H1 (cell line): Measurements from ENCODE around the gene HES7. TPM values are rescaled to one million over a fixed set of nuclear protein-coding genes. Genes with fewer than 3 reads are reported as not detected.

ENCODE experiments used
- CTCF ChIA-PET: fragments of 300-600 bp; sonication (Branson Sonifier 250); formaldehyde crosslinking; loops from one replicate; lab custom pipeline; 2021; ENCODE audit not compliant: partially characterized antibody; lab: Charles Lee
- POLR2A ChIA-PET: fragments of 300-600 bp; sonication (Branson Sonifier 250); formaldehyde crosslinking; loops from one replicate; lab custom pipeline; 2021; ENCODE audit warnings: inconsistent platforms; ENCODE audit not compliant: partially characterized antibody; lab: Charles Lee
- DNase-seq, 2 experiments: peaks; one replicate each; pipeline versions ENCODE4 v3.0.0 to v3.0.0-alpha.2; 2010 to 2022; ENCODE audit warnings: low spot score in 2 of 2, low read depth in 1 of 2, mixed read lengths in 1 of 2
- FAIRE-seq: peaks from 2 replicates; lab custom pipeline; 2011; peaks lifted over from hg19 to GRCh38; lab: Jason Lieb, UNC
- H2AFZ ChIP-seq: 2 replicates; pipeline ENCODE4 v1.8.1; 2012; ENCODE audit warnings: low read length, inconsistent platforms
- H2AK5ac ChIP-seq: 2 replicates; pipeline ENCODE4 v1.6.1; 2013; ENCODE audit warnings: low read depth, low read length
- H2BK120ac ChIP-seq: replicated peaks from 2 replicates; pipeline ENCODE3; 2013; ENCODE audit warnings: low read depth, low read length, inconsistent platforms
- H2BK12ac ChIP-seq: 2 replicates; pipeline ENCODE4 v1.6.1; 2013; ENCODE audit warnings: low read depth, low read length
- H2BK15ac ChIP-seq: 2 replicates; pipeline ENCODE4 v1.6.1; 2013; ENCODE audit warnings: low read length
- H2BK20ac ChIP-seq: 2 replicates; pipeline ENCODE4 v1.6.1; 2013; ENCODE audit warnings: low read length
- H2BK5ac ChIP-seq: 2 replicates; pipeline ENCODE4 v1.6.1; 2013; ENCODE audit warnings: low read depth, low read length
- H3K14ac ChIP-seq: 2 replicates; pipeline ENCODE4 v1.6.1; 2013; ENCODE audit warnings: inconsistent platforms; ENCODE audit not compliant: insufficient read length
- H3K18ac ChIP-seq: 2 replicates; pipeline ENCODE4 v1.6.1; 2013; ENCODE audit warnings: low read length; ENCODE audit errors: extremely low read depth
- H3K23ac ChIP-seq: 2 replicates; pipeline ENCODE4 v1.6.1; 2013; ENCODE audit warnings: inconsistent platforms; ENCODE audit not compliant: insufficient read length
- H3K23me2 ChIP-seq: 2 replicates; pipeline ENCODE4 v1.6.1; 2013; ENCODE audit warnings: low read depth, low read length
- H3K27ac ChIP-seq: 2 replicates; pipeline ENCODE4 v1.6.1; 2011; ENCODE audit warnings: low read depth, low read length, inconsistent platforms
- H3K27me3 ChIP-seq, 4 experiments: replicated peaks in 1 of 4; 1 replicate in 1 of 4; 2 replicates in 3 of 4; pipeline versions ENCODE4 v1.6.1 to v1.8.1; 2011 to 2013; ENCODE audit warnings: low read length in 3 of 4, mild to moderate bottlenecking in 3 of 4, inconsistent platforms in 2 of 4, mixed read lengths in 2 of 4, moderate library complexity in 1 of 4; ENCODE audit not compliant: control insufficient read depth in 3 of 4, insufficient read depth in 3 of 4; ENCODE audit errors: extremely low read depth in 1 of 4
- H3K36me3 ChIP-seq, 4 experiments: 2 replicates each; pipeline versions ENCODE4 v1.6.1 to v1.8.1; 2011 to 2013; ENCODE audit warnings: mild to moderate bottlenecking in 4 of 4, low read length in 3 of 4, moderate library complexity in 2 of 4, control low read depth in 1 of 4, inconsistent platforms in 1 of 4; ENCODE audit not compliant: insufficient read depth in 4 of 4, control insufficient read depth in 2 of 4
- H3K4ac ChIP-seq: replicated peaks from 2 replicates; pipeline ENCODE3; 2013; ENCODE audit warnings: low read length, low read depth, mixed read lengths, inconsistent platforms; ENCODE audit not compliant: insufficient read length
- H3K4me1 ChIP-seq, 4 experiments: replicated peaks in 1 of 4; 1 replicate in 1 of 4; 2 replicates in 3 of 4; pipeline versions ENCODE4 v1.6.1 to v1.8.1; 2011 to 2013; ENCODE audit warnings: low read length in 3 of 4, inconsistent platforms in 2 of 4, mixed read lengths in 1 of 4; ENCODE audit not compliant: insufficient read depth in 4 of 4, control insufficient read depth in 3 of 4
- H3K4me2 ChIP-seq, 2 experiments: 2 replicates each; pipeline versions ENCODE4 v1.6.1 to v1.8.1; 2011 to 2013; ENCODE audit warnings: low read depth in 2 of 2, low read length in 2 of 2, control low read depth in 1 of 2, inconsistent platforms in 1 of 2, mild to moderate bottlenecking in 1 of 2; ENCODE audit not compliant: insufficient read depth in 1 of 2
- H3K4me3 ChIP-seq, 4 experiments: fragments of 200-600, 300-600 bp in 1 of 4; sonication (generic), shearing (Covaris generic), sonication (Bioruptor Twin) in 1 of 4; 2 replicates each; pipeline versions ENCODE4 v1.5.1 to v1.8.1; 2011 to 2016; ENCODE audit warnings: low read length in 4 of 4, low read depth in 3 of 4, control low read depth in 2 of 4, inconsistent platforms in 2 of 4, mild to moderate bottlenecking in 2 of 4, mixed read lengths in 1 of 4, moderate library complexity in 1 of 4; ENCODE audit not compliant: insufficient read depth in 2 of 4; ENCODE audit errors: extremely low read depth in 1 of 4
- H3K56ac ChIP-seq: replicated peaks from 2 replicates; pipeline ENCODE3; 2013; ENCODE audit warnings: low read depth, mild to moderate bottlenecking, mixed read lengths, low read length, inconsistent platforms; ENCODE audit not compliant: insufficient read length
- H3K79me1 ChIP-seq: 2 replicates; pipeline ENCODE4 v1.6.1; 2013; ENCODE audit warnings: low read depth, low read length, control low read depth
- H3K79me2 ChIP-seq, 2 experiments: 2 replicates each; pipeline versions ENCODE4 v1.6.1 to v1.8.1; 2012 to 2013; ENCODE audit warnings: low read length in 2 of 2, mild to moderate bottlenecking in 2 of 2, inconsistent platforms in 1 of 2; ENCODE audit not compliant: insufficient read depth in 2 of 2, control insufficient read depth in 1 of 2
- H3K9ac ChIP-seq, 4 experiments: replicated peaks in 1 of 4; 1 replicate in 1 of 4; 2 replicates in 3 of 4; pipeline versions ENCODE4 v1.6.1 to v1.8.1; 2011 to 2013; ENCODE audit warnings: low read depth in 3 of 4, low read length in 3 of 4, control low read depth in 2 of 4, mild to moderate bottlenecking in 2 of 4, moderate library complexity in 2 of 4, inconsistent platforms in 1 of 4; ENCODE audit errors: extremely low read depth in 1 of 4
- H3K9me3 ChIP-seq, 2 experiments: 2 replicates each; pipeline versions ENCODE4 v1.6.1 to v1.8.1; 2012 to 2013; ENCODE audit warnings: mild to moderate bottlenecking in 2 of 2, moderate library complexity in 2 of 2, control low read depth in 1 of 2, inconsistent platforms in 1 of 2, low read depth in 1 of 2, low read length in 1 of 2, mixed read lengths in 1 of 2; ENCODE audit not compliant: insufficient read depth in 2 of 2
- H4K20me1 ChIP-seq, 2 experiments: replicated peaks in 1 of 2; 2 replicates each; pipeline versions ENCODE3 to v1.8.1; 2011 to 2013; ENCODE audit warnings: inconsistent platforms in 2 of 2, low read length in 2 of 2, mild to moderate bottlenecking in 1 of 2; ENCODE audit not compliant: insufficient read depth in 2 of 2, control insufficient read depth in 1 of 2
- H4K5ac ChIP-seq: 2 replicates; pipeline ENCODE4 v1.6.1; 2013; ENCODE audit warnings: low read length, low read depth, mixed read lengths, inconsistent platforms; ENCODE audit not compliant: insufficient read length
- H4K8ac ChIP-seq: 2 replicates; pipeline ENCODE4 v1.8.0; 2013; ENCODE audit warnings: mild to moderate bottlenecking, moderate library complexity, low read length, inconsistent platforms; ENCODE audit not compliant: insufficient read depth; ENCODE audit errors: extremely low read depth
- H4K91ac ChIP-seq: replicated peaks from 2 replicates; pipeline ENCODE3; 2013; ENCODE audit warnings: low read length, mixed read lengths, inconsistent platforms; ENCODE audit not compliant: insufficient read length
- BCL11A ChIP-seq, 2 experiments: IDR thresholded peaks; one replicate each; pipeline ENCODE4 v1.6.1; 2011; ENCODE audit warnings: low read depth in 2 of 2, low read length in 2 of 2, mild to moderate bottlenecking in 2 of 2
- CHD1 ChIP-seq: IDR thresholded peaks from 2 replicates; pipeline ENCODE4 v1.6.1; 2012; ENCODE audit warnings: low read depth, low read length, improper control_type of control experiment
- CTCF ChIP-seq, 3 experiments: IDR thresholded peaks; 1 replicate in 2 of 3; 2 replicates in 1 of 3; pipeline versions ENCODE4 v1.5.1 to v1.6.1; 2011; ENCODE audit warnings: low read length in 3 of 3, mild to moderate bottlenecking in 3 of 3, inconsistent platforms in 2 of 3, low read depth in 1 of 3, moderate library complexity in 1 of 3; ENCODE audit not compliant: insufficient read depth in 1 of 3; ENCODE audit errors: control extremely low read depth in 1 of 3
- EP300 ChIP-seq, 2 experiments: IDR thresholded peaks; 1 replicate in 1 of 2; 2 replicates in 1 of 2; pipeline ENCODE4 v1.6.1; 2011 to 2012; ENCODE audit warnings: low read depth in 2 of 2, low read length in 2 of 2, mild to moderate bottlenecking in 2 of 2, borderline replicate concordance in 1 of 2, inconsistent platforms in 1 of 2, moderate library complexity in 1 of 2
- HDAC2 ChIP-seq, 2 experiments: fragments of 300-600 bp in 1 of 2; sonication (generic) in 1 of 2; IDR thresholded peaks; 2 replicates each; pipeline ENCODE4 v1.6.1; 2011 to 2012; ENCODE audit warnings: low read depth in 2 of 2, low read length in 2 of 2, mild to moderate bottlenecking in 2 of 2, moderate library complexity in 2 of 2, borderline replicate concordance in 1 of 2, inconsistent platforms in 1 of 2
- KDM4A ChIP-seq: IDR thresholded peaks from one replicate; pipeline ENCODE4 v1.7.1; 2012; ENCODE audit warnings: low read depth, mild to moderate bottlenecking, moderate library complexity, low read length, inconsistent platforms; ENCODE audit not compliant: severe bottlenecking
- NANOG ChIP-seq: IDR thresholded peaks from 2 replicates; pipeline ENCODE4 v1.6.1; 2011; ENCODE audit warnings: low read length, low read depth, mild to moderate bottlenecking, inconsistent platforms; ENCODE audit not compliant: insufficient read depth, poor library complexity, severe bottlenecking
- RAD21 ChIP-seq, 2 experiments: IDR thresholded peaks in 1 of 2; conservative IDR thresholded peaks in 1 of 2; 2 replicates each; pipeline ENCODE4 v1.6.1; 2011; ENCODE audit warnings: low read depth in 2 of 2, low read length in 2 of 2, improper control_type of control experiment in 1 of 2, inconsistent platforms in 1 of 2, mild to moderate bottlenecking in 1 of 2, moderate library complexity in 1 of 2
- SRF ChIP-seq: IDR thresholded peaks from 2 replicates; pipeline ENCODE4 v1.6.1; 2011; ENCODE audit warnings: mild to moderate bottlenecking, low read depth, low read length, moderate library complexity
- WGBS, 2 experiments: shearing (Covaris generic) in 1 of 2; methylation state at CpG; one replicate each; pipeline versions ENCODE4 v1.1.6 to v1.1.7; 2013 to 2015; ENCODE audit warnings: low lambda C conversion rate in 2 of 2, mixed read lengths in 2 of 2, inconsistent platforms in 1 of 2, low coverage in 1 of 2, missing lambda C conversion rate in 1 of 2; ENCODE audit not compliant: insufficient replicate concordance in 2 of 2, insufficient coverage in 1 of 2, insufficient read length in 1 of 2; ENCODE audit errors: extremely low coverage in 1 of 2, missing lambda C conversion rate in 1 of 2; 5-methylcytosine and 5-hydroxymethylcytosine counted together
- polyA plus RNA-seq, 7 experiments: library from polyadenylated mRNA; depleted of rRNA in 3 of 7; stranded (reverse) in 5 of 7; unstranded in 2 of 7; fragments of >200 nt in 5 of 7; fragments of 200-250 nt in 2 of 7; gene quantifications; 1 replicate in 5 of 7; 2 replicates in 1 of 7; 4 replicates in 1 of 7; pipeline versions ENCODE4 v1.2.1 to v1.2.3, GENCODE V29; 2011 to 2013; ENCODE audit warnings: missing spikeins in 2 of 7, mixed read lengths in 2 of 7
- total RNA-seq: library from RNA; stranded (reverse); fragmentation: NEBNext Ultra II Directional; extraction: Animal tissue kit (Norgen Biotek cat#: 25700); gene quantifications from 2 replicates; pipeline ENCODE4 v1.2.1, GENCODE V29; 2021

HES7 gene
- total and polyA plus RNA-seq, 2 of the 8 experiments (the other 6 are each of a cell fraction or from before 2014, with no cell fraction given) = 0.20 to 0.32 TPM

GRCh38 chr17:8110456-8110804, 13.5 kb downstream of the HES7 start:
- Histone ChIP-seq H3K4me3 (peak overlapping the region in 3 of 4 experiments; percentile 67 to 69 (median 67); a peak in 4 of 8 replicates), H3K79me1 (no peaks in the 10 kb centered on the region), H3K79me2 (no peaks in the 10 kb centered on the region), H3K9ac (no peak overlapping the region), H4K8ac (0 out of 2 replicates have a peak overlapping the region, but pooled peaks have one; percentile 22), H3K4ac (no peak overlapping the region), H3K56ac (no peak overlapping the region), H3K18ac (no peak overlapping the region), H3K36me3 (no peaks in the 10 kb centered on the region), H4K20me1 (peaks cover 0 to 3% of the 10 kb centered on the region in 2 experiments), H2BK20ac (no peak overlapping the region), H3K23ac (no peak overlapping the region), H3K9me3 (no peaks in the 10 kb centered on the region), H3K27ac (no peak overlapping the region), H3K4me1 (peaks cover 0 to 13% (median 3%) of the 10 kb centered on the region in 4 experiments; a peak in 5 of 7 replicates), H3K23me2 (peaks cover 5% of the 10 kb centered on the region; the same call in 1 of the 2 replicates), H2BK5ac (no peak overlapping the region), H2BK12ac (no peak overlapping the region), H4K91ac (no peak overlapping the region), H2AFZ (no peak overlapping the region), H4K5ac (no peak overlapping the region), H2BK15ac (no peak overlapping the region), H2BK120ac (no peak overlapping the region), H3K14ac (no peak overlapping the region), H3K4me2 (peak overlapping the region; percentile 70 to 95), H2AK5ac (no peak overlapping the region), H3K27me3 (peaks cover 3 to 52% (median 38%) of the 10 kb centered on the region in 4 experiments)
- no peak for FAIRE-seq
- POLR2A ChIA-PET = interaction anchor here (0.6 to 3.0 kb wide), 11 partner anchors 20 to 422 kb away, joined by 3 to 13 read pairs (median 3); partner anchors contain the start of gene WRAP53
- CTCF ChIA-PET = interaction anchor here (0.5 to 23.3 kb wide), 19 partner anchors 8 to 326 kb away, joined by 3 to 501 read pairs (median 4); partner anchors contain the start of genes ALOX12B and ALOXE3
- no peak for DNase-seq
- WGBS, 2 experiments = 31% methylated on average over 10 of the region's 10 CpGs; no CpG with 5 or more reads in 1 of the 2 experiments
- TF ChIP-seq RAD21 (IDR thresholded peaks at IDR 0.05 in 1 of 2, conservative IDR thresholded peaks at IDR 0.05 in 1 of 2; ENCODE audit: low read depth in 2 of 2, low read length in 2 of 2) = no peak
- TF ChIP-seq KDM4A = no peak
- no peak for TF ChIP-seq CTCF (IDR thresholded peaks at IDR 0.05; ENCODE audit: control extremely low read depth in 1 of 3, insufficient read depth in 1 of 3, low read depth in 1 of 3, low read length in 3 of 3)
- no peak for TF ChIP-seq CHD1
- no peak for TF ChIP-seq SRF
- TF ChIP-seq NANOG = no peak
- TF ChIP-seq EP300 (IDR thresholded peaks at IDR 0.05; ENCODE audit: borderline replicate concordance in 1 of 2, low read depth in 2 of 2, low read length in 2 of 2) = no peak
- TF ChIP-seq BCL11A (IDR thresholded peaks at IDR 0.05; ENCODE audit: low read depth in 2 of 2, low read length in 2 of 2) = no peak
- TF ChIP-seq HDAC2 (IDR thresholded peaks at IDR 0.05; ENCODE audit: borderline replicate concordance in 1 of 2, low read depth in 2 of 2, low read length in 2 of 2) = no peak
